Suprapubic skin (tissue), 4 donors: ENCODE measurements around the gene ASCC1. TPM values are rescaled to one million over a fixed set of nuclear protein-coding genes. Genes with fewer than 3 reads are reported as not detected.
"Not testable (repeated sequence)": the region's sequence is repeated elsewhere in the genome, so short reads cannot be mapped to it uniquely, and the experiment has no call there.

ENCODE experiments used
- DNase-seq, 2 donors: peaks; one replicate each; pipeline ENCODE4 v3.0.0-alpha.2; 2019; ENCODE audit warnings: low spot score in 2 of 2
- H3K27ac ChIP-seq: fragments of 200-600 bp; sonication (generic); one replicate; pipeline ENCODE4 v1.5.1; 2019
- H3K27me3 ChIP-seq: fragments of 200-600 bp; sonication (generic); one replicate; pipeline ENCODE4 v1.5.1; 2019
- H3K36me3 ChIP-seq: fragments of 200-600 bp; sonication (generic); one replicate; pipeline ENCODE4 v1.5.1; 2019
- H3K4me1 ChIP-seq: fragments of 200-600 bp; sonication (generic); one replicate; pipeline ENCODE4 v1.5.1; 2019
- H3K4me3 ChIP-seq: fragments of 200-600 bp; sonication (generic); one replicate; pipeline ENCODE4 v1.5.1; 2019; ENCODE audit warnings: mild to moderate bottlenecking
- H3K9me3 ChIP-seq: fragments of 200-600 bp; sonication (generic); one replicate; pipeline ENCODE4 v1.5.1; 2019
- EP300 ChIP-seq: sonication (generic); formaldehyde crosslinking; IDR thresholded peaks from one replicate; pipeline ENCODE4 v1.6.1; 2017; ENCODE audit warnings: antibody characterized with exemption
- POLR2A ChIP-seq, 2 donors: fragments of 450-650 bp; IDR thresholded peaks; one replicate each; pipeline ENCODE4 v1.6.1; 2017; ENCODE audit warnings: antibody characterized with exemption in 2 of 2, mild to moderate bottlenecking in 2 of 2, moderate library complexity in 2 of 2
- POLR2AphosphoS5 ChIP-seq, 3 donors: sonication (generic); formaldehyde crosslinking; IDR thresholded peaks; one replicate each; pipeline ENCODE4 v1.6.1; 2017; ENCODE audit warnings: antibody characterized with exemption in 3 of 3
- WGBS: methylation state at CpG from one replicate; pipeline ENCODE4 v1.1.5; 2018; 5-methylcytosine and 5-hydroxymethylcytosine counted together
- total RNA-seq, 4 donors: library from RNA; depleted of rRNA; stranded (reverse); fragments of >200 nt; gene quantifications; one replicate each; pipeline ENCODE4 v1.1.0, GENCODE V29; 2016
- TF ChIP-seq, protein P1 (sequence below), 2 donors: fragments of 200-600 bp in 1 of 2; fragments of 450-650 bp in 1 of 2; sonication (generic) in 1 of 2; IDR thresholded peaks; one replicate each; pipeline ENCODE4 v1.5.1; 2016 to 2019; ENCODE audit warnings: antibody characterized with exemption in 2 of 2, mild to moderate bottlenecking in 1 of 2, moderate library complexity in 1 of 2

The ASCC1 gene
- total RNA-seq, 4 donors from 2014 or later = 20.2 to 31.7 (median 21.2) TPM

DNA sequence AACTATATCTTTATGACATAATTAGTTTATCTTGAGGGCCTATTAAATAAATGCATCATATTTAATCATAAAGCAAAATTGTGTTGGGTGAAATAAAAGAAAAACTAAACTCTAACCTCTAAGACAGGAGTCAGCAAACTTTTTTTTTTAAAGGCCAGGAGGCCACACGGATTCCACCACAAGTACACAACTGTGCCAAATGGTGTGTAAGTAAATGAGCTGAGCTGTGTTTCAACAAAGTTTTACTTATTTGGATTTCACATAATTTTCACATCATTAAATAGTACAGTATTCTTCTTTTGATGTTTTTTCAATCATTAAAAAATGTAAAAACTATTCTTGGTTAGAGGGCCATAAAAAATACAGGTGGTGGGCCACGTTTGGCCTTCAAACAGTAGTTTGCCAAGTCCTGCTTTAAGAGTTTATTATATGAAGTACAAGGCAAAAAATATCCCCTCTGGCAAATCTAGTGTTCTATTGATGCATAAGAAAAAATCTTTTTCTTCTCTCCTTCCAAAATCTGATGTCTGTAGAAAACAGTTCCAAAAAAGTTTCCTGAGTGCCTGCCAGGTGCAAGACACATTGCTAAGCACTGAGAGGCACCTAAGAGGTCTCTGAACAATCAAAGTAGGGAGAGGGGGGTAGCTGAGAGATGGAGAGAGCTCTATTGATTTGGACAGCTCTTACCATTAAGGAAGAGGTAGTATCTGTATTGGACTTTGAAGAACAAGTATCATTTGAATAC, 101.2 kb downstream of the ASCC1 start:
- TF ChIP-seq POLR2A (IDR thresholded peaks at IDR 0.05) = no peak
- TF ChIP-seq EP300 = no peak
- no peak for TF ChIP-seq POLR2AphosphoS5 (IDR thresholded peaks at IDR 0.05)
- TF ChIP-seq, protein P1, sequence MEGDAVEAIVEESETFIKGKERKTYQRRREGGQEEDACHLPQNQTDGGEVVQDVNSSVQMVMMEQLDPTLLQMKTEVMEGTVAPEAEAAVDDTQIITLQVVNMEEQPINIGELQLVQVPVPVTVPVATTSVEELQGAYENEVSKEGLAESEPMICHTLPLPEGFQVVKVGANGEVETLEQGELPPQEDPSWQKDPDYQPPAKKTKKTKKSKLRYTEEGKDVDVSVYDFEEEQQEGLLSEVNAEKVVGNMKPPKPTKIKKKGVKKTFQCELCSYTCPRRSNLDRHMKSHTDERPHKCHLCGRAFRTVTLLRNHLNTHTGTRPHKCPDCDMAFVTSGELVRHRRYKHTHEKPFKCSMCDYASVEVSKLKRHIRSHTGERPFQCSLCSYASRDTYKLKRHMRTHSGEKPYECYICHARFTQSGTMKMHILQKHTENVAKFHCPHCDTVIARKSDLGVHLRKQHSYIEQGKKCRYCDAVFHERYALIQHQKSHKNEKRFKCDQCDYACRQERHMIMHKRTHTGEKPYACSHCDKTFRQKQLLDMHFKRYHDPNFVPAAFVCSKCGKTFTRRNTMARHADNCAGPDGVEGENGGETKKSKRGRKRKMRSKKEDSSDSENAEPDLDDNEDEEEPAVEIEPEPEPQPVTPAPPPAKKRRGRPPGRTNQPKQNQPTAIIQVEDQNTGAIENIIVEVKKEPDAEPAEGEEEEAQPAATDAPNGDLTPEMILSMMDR (IDR thresholded peaks at IDR 0.05) = no peak
- Histone ChIP-seq H3K27me3 (no peaks in the 10 kb centered on the region), H3K27ac (no peak overlapping the region), H3K36me3 (peaks cover 3% of the 10 kb centered on the region), H3K4me3 (no peak overlapping the region), H3K9me3 (no peaks in the 10 kb centered on the region), H3K4me1 (no peaks in the 10 kb centered on the region)
- 66% methylated on average over 2 of the region's 2 CpGs for WGBS
- DNase-seq = no peak

DNA sequence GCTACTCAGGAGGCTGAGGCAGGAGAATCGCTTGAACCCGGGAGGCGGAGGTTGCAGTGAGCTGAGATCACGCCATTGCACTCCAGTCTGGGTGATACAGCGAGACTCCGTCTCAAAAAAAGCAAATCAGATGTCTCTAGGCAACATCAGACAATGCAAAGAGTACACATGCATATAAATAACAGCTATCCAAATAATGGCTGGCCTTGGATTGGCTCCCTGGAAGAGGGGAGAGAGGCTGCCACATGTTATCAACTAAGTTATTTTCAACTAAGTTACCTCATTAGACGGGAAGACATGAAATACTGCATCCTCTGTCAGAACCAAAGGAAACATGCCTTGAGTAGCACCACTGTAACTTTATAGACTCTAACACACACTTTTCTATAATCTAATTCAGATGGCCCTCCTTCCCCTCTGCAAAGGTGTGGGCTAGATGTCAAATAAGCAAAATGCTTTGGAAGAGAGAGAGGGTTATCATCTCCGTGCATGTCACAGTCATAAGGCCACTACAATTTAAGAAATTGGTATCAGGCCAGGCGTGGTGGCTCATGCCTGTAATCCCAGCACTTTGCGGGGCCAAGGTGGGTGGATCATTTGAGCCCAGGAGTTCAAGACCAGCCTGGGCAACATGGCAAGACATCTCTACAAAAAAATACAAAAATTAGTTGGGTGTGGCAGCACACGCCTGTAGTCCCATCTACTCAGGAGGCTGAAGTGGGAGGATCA, 105.2 kb downstream of the ASCC1 start:
- no peaks in the 10 kb centered on the region for H3K9me3 ChIP-seq
- H3K36me3 ChIP-seq = no peaks in the 10 kb centered on the region
- no peaks in the 10 kb centered on the region for H3K27me3 ChIP-seq
- no peak overlapping the region for H3K27ac ChIP-seq
- 89% methylated on average over 11 of the region's 11 CpGs for WGBS
- TF ChIP-seq POLR2A (IDR thresholded peaks at IDR 0.05) (no peak), POLR2AphosphoS5 (IDR thresholded peaks at IDR 0.05) (no peak), EP300 (no peak)
- TF ChIP-seq, protein P1 (IDR thresholded peaks at IDR 0.05) = no peak
- no peaks in the 10 kb centered on the region for H3K4me1 ChIP-seq
- DNase-seq = no peak
- H3K4me3 ChIP-seq = no peak overlapping the region

DNA sequence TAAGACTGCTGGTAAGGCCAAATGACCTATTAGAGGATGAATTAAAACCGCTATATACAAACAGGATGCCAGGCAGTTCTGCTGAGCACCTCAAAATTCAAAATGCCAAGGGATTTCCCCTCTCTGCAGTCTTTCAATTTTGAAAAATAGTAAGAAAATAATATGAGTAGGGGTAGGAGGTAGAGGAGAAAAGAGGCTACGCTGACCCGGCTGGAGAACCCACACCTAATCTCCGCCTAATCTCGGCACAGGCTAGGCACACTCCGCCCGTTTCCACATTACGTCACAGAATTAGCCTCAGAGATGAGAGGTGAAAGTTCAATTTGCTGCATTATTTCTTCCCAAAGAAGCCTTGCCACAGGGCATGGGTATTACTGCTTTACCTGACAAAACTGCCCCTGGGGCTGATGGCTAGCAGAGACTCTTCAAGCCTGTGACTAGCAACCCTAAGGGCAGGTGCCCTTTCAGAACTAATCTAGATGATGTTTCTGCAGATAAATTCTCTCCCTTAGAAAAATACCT, 106.4 kb downstream of the ASCC1 start:
- H3K27ac ChIP-seq = no peak overlapping the region
- 86% methylated on average over 8 of the region's 8 CpGs for WGBS
- H3K4me1 ChIP-seq = peaks cover 3% of the 10 kb centered on the region
- no peak for DNase-seq
- H3K27me3 ChIP-seq = no peaks in the 10 kb centered on the region
- TF ChIP-seq POLR2A (IDR thresholded peaks at IDR 0.05) (no peak), EP300 (no peak), POLR2AphosphoS5 (IDR thresholded peaks at IDR 0.05) (no peak)
- TF ChIP-seq, protein P1 (IDR thresholded peaks at IDR 0.05) = no peak
- H3K4me3 ChIP-seq = no peak overlapping the region
- H3K36me3 ChIP-seq = no peaks in the 10 kb centered on the region
- H3K9me3 ChIP-seq = no peaks in the 10 kb centered on the region

DNA sequence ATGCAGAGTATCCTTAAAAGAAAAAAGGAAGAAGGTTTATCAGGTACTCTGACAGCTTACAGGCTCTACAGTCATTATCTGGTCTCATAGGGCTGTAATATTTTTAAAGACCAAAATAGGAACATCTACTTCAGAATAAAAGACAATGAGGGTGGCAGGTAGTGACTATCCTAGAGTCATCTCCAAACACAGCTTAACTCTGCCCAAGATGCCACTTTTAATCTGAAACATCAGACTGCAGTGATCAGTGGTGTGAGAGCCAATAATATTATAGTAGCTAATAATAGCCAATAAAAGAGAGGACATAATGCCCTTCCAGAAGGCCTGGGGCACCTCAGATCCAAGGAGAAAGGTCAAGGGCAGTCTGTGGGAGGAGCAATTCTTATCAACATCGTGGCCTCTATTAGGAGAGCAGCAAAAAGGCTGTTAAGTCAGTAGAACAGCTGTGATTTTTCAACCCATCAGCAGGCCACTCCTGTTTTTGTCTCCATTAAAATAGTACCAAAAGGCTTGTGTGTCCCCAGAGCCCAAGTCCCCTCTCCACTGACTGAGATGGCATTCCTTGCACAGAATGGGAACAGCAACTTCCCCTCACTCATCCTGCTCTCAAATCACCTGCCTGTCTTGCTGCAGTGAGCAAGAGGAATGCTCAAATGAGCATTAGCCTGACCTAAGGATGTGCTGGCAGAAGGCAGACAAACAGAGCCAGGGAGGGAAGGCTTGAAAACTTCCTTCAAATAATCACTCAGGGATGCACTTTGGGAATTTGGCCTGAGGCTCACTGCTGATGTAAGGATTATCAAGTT, 107.0 kb downstream of the ASCC1 start:
- no peak overlapping the region for H3K27ac ChIP-seq
- H3K36me3 ChIP-seq = no peaks in the 10 kb centered on the region
- H3K4me1 ChIP-seq = peaks cover 4% of the 10 kb centered on the region
- TF ChIP-seq, protein P1 (IDR thresholded peaks at IDR 0.05) = no peak
- TF ChIP-seq POLR2A (IDR thresholded peaks at IDR 0.05) = no peak
- no peak for TF ChIP-seq POLR2AphosphoS5 (IDR thresholded peaks at IDR 0.05)
- no peak for TF ChIP-seq EP300
- H3K4me3 ChIP-seq = no peak overlapping the region
- H3K9me3 ChIP-seq = no peaks in the 10 kb centered on the region
- 80% methylated on average over 1 of the region's 1 CpG for WGBS
- no peak for DNase-seq
- H3K27me3 ChIP-seq = no peaks in the 10 kb centered on the region

DNA sequence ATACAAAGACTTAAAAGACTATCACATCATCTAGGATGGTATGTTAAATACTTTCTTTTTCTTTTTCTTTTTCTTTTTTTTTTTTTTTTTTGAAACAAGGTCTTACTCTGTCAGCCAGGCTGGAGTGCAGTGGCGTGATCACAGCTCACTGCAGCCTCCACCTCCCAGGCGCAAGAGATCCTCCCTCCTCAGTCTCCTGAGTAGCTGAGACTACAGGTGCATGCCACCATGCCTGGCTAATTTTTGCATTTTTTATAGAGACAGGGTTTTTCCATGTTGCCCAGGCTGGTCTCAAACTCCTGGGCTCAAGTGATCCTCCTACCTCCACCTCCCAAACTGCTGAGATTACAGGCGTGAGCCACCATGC, 108.1 kb downstream of the ASCC1 start:
- WGBS = 85% methylated on average over 3 of the region's 3 CpGs
- H3K4me3 ChIP-seq, H3K4me1 ChIP-seq, DNase-seq, H3K27me3 ChIP-seq, H3K27ac ChIP-seq, H3K9me3 ChIP-seq, H3K36me3 ChIP-seq: not testable (repeated sequence)
